Measurements from ENCODE around the gene DERL2.

The DERL2 gene

DNA sequence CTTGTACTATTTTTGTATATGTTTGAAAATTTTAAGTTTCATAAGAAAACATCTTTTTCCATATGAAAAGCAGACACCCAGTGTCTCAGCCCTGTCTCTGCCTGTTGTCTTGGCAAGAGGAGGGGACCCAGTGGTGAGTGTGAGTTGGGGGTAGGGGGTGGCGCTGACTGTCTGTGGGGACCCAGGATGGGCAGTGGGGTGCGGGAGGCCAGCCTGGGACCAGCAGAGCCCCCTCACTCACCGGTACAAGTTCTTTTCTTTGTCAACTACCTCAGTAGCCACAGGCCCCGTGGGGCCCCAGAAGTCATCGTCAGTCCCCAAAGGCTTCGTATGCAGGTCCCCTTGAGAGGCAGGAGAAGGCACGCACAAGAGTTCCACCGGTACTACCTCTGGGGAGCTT lies 46.6 kb upstream of the DERL2 start:
- Histone ChIP-seq H3K9me2 (ENCODE audit: low read depth, low read length) (no peaks in the 10 kb centered on the region), H3K4me3 (ENCODE audit: low read depth, low read length, poor library complexity, severe bottlenecking) (no peak overlapping the region), H3K9ac (ENCODE audit: low read length) (no peak overlapping the region), H3K4me1 (ENCODE audit: insufficient read depth, low read length, severe bottlenecking) (no peaks in the 10 kb centered on the region), H3K27ac (ENCODE audit: low read depth, low read length, poor library complexity, severe bottlenecking) (no peak overlapping the region), H3K36me3 (ENCODE audit: insufficient read depth, low read length) (peaks cover 27% of the 10 kb centered on the region; the same call in 1 of the 2 replicates), H3F3A (ENCODE audit: insufficient read depth, low read length) (no peaks in the 10 kb centered on the region), H3K27me3 (ENCODE audit: insufficient read depth, low read length) (no peaks in the 10 kb centered on the region), H2AFZ (ENCODE audit: low read length) (no peak overlapping the region), H3K79me2 (ENCODE audit: insufficient read depth, low read length) (no peaks in the 10 kb centered on the region), H3K9me3 (ENCODE audit: low read length) (no peaks in the 10 kb centered on the region), H4K20me1 (ENCODE audit: insufficient read depth, low read length) (no peaks in the 10 kb centered on the region), H3K4me2 (ENCODE audit: low read length) (no peak overlapping the region)
- TF ChIP-seq, protein P1, sequence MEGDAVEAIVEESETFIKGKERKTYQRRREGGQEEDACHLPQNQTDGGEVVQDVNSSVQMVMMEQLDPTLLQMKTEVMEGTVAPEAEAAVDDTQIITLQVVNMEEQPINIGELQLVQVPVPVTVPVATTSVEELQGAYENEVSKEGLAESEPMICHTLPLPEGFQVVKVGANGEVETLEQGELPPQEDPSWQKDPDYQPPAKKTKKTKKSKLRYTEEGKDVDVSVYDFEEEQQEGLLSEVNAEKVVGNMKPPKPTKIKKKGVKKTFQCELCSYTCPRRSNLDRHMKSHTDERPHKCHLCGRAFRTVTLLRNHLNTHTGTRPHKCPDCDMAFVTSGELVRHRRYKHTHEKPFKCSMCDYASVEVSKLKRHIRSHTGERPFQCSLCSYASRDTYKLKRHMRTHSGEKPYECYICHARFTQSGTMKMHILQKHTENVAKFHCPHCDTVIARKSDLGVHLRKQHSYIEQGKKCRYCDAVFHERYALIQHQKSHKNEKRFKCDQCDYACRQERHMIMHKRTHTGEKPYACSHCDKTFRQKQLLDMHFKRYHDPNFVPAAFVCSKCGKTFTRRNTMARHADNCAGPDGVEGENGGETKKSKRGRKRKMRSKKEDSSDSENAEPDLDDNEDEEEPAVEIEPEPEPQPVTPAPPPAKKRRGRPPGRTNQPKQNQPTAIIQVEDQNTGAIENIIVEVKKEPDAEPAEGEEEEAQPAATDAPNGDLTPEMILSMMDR (IDR thresholded peaks at IDR 0.05; ENCODE audit: low read length): no peak
- no peak for TF ChIP-seq EZH2 (IDR thresholded peaks at IDR 0.05; ENCODE audit: borderline replicate concordance, low read length)

DNA sequence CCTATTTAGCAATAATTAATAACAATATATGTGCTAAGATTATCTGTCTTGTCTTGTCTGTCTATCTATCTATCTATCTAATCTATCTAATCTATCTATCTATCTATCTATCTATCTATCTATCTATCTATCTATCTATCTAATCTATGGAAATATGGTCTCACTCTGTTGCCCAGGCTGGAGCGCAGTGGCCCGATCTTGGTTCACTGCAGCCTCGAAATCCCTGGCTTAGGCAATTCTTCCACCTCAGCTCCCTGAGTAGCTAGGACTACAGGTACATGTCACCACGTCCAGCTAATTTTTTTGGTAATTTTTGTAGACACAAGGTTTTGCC lies 45.1 kb upstream of the DERL2 start:
- H3K79me2 ChIP-seq (ENCODE audit: insufficient read depth, low read length): no peaks in the 10 kb centered on the region
- no peaks in the 10 kb centered on the region for H3K9me3 ChIP-seq (ENCODE audit: low read length)
- H3K36me3 ChIP-seq (ENCODE audit: insufficient read depth, low read length): peaks cover 19% of the 10 kb centered on the region
- H2AFZ ChIP-seq (ENCODE audit: low read length): no peak overlapping the region
- no peaks in the 10 kb centered on the region for H3K4me1 ChIP-seq (ENCODE audit: insufficient read depth, low read length, severe bottlenecking)
- H3K9me2 ChIP-seq (ENCODE audit: low read depth, low read length): no peaks in the 10 kb centered on the region
- H3K27ac ChIP-seq (ENCODE audit: low read depth, low read length, poor library complexity, severe bottlenecking): no peak overlapping the region
- H3F3A ChIP-seq (ENCODE audit: insufficient read depth, low read length): no peaks in the 10 kb centered on the region
- H4K20me1 ChIP-seq (ENCODE audit: insufficient read depth, low read length): no peaks in the 10 kb centered on the region
- no peak overlapping the region for H3K9ac ChIP-seq (ENCODE audit: low read length)
- no peak overlapping the region for H3K4me2 ChIP-seq (ENCODE audit: low read length)
- no peaks in the 10 kb centered on the region for H3K27me3 ChIP-seq (ENCODE audit: insufficient read depth, low read length)
- H3K4me3 ChIP-seq (ENCODE audit: low read depth, low read length, poor library complexity, severe bottlenecking): no peak overlapping the region
- TF ChIP-seq EZH2 (IDR thresholded peaks at IDR 0.05; ENCODE audit: borderline replicate concordance, low read length): no peak
- TF ChIP-seq, protein P1 (IDR thresholded peaks at IDR 0.05; ENCODE audit: low read length): no peak

DNA sequence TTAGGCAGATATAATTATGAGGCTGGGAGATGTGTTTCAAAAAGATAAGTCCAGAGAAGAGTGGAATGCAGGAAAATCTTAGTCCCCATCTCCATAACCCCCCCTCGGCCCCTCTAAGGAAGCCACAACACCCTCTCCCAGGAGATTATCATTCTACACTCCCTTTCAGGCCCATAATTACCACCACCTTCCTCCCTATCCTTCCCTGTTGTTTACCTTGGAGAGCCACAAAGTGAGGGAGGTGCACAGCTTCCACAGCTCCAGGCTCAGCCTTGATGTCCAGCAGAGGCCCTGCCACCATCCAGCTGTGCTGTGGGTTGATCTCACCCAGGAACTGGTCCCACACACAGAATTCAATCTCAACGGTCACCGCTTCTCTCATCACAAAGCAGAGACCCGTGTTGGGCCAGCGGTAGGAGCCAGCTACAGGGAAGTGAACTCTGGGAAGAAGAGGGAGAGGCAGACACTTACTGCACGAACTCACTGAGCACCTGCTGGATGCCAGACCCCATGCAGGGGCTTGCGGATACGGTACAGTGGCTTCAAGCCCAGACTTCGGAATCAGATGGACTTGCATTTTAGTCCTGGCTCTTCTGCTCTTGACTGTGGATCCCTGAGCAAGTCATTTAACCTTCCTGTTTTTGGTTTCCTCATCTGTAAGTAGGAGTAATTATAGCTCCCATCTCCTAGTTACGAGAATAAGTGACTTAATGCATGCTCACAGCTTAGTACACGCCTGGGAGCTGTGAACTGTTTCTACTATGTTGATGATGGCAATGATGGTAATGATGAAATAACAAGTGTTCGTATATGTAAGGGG lies 44.5 kb upstream of the DERL2 start:
- Histone ChIP-seq H3F3A (ENCODE audit: insufficient read depth, low read length) (no peaks in the 10 kb centered on the region), H3K4me2 (ENCODE audit: low read length) (no peak overlapping the region), H3K4me1 (ENCODE audit: insufficient read depth, low read length, severe bottlenecking) (no peaks in the 10 kb centered on the region), H3K79me2 (ENCODE audit: insufficient read depth, low read length) (no peaks in the 10 kb centered on the region), H3K27me3 (ENCODE audit: insufficient read depth, low read length) (no peaks in the 10 kb centered on the region), H3K9me3 (ENCODE audit: low read length) (no peaks in the 10 kb centered on the region), H2AFZ (ENCODE audit: low read length) (no peak overlapping the region), H3K27ac (ENCODE audit: low read depth, low read length, poor library complexity, severe bottlenecking) (no peak overlapping the region), H3K4me3 (ENCODE audit: low read depth, low read length, poor library complexity, severe bottlenecking) (no peak overlapping the region), H4K20me1 (ENCODE audit: insufficient read depth, low read length) (no peaks in the 10 kb centered on the region), H3K9ac (ENCODE audit: low read length) (no peak overlapping the region), H3K36me3 (ENCODE audit: insufficient read depth, low read length) (peaks cover 15% of the 10 kb centered on the region), H3K9me2 (ENCODE audit: low read depth, low read length) (no peaks in the 10 kb centered on the region)
- TF ChIP-seq EZH2 (IDR thresholded peaks at IDR 0.05; ENCODE audit: borderline replicate concordance, low read length): no peak

Data from OCI-LY1 (cell line).